ENCODE data around the gene KIAA0232. TPM values are rescaled to one million over a fixed set of nuclear protein-coding genes. Genes with fewer than 3 reads are reported as not detected.

The KIAA0232 gene
- total RNA-seq, 4 donors from 2014 or later, result 27.6 to 34.1 (median 32.7) TPM

- TF ChIP-seq EP300 (IDR thresholded peaks at IDR 0.05) (no peak), CTCF (IDR thresholded peaks at IDR 0.05) (no peak), POLR2A (IDR thresholded peaks at IDR 0.05) (no peak), POLR2AphosphoS5 (IDR thresholded peaks at IDR 0.05) (no peak)
Measured at GRCh38 chr4:6852582-6852981, 70.1 kb downstream of the KIAA0232 start.

GRCh38 chr4:6854098-6854744 lies 71.7 kb downstream of the KIAA0232 start:
- 87% methylated on average over 7 of the region's 7 CpGs for WGBS
- DNase-seq (ENCODE audit: low spot score in 2 of 2), result no peak
- Histone ChIP-seq H3K4me1 (peaks cover 3% of the 10 kb centered on the region), H3K9me3 (no peaks in the 10 kb centered on the region), H3K27ac (no peak overlapping the region), H3K4me3 (no peak overlapping the region), H3K36me3 (peaks cover 16% of the 10 kb centered on the region), H3K27me3 (no peaks in the 10 kb centered on the region)
- no peak for TF ChIP-seq POLR2A (IDR thresholded peaks at IDR 0.05)
- no peak for TF ChIP-seq EP300 (IDR thresholded peaks at IDR 0.05)
- TF ChIP-seq POLR2AphosphoS5 (IDR thresholded peaks at IDR 0.05), result no peak
- no peak for TF ChIP-seq CTCF (IDR thresholded peaks at IDR 0.05)

More at GRCh38 chr4:6852582-6852981, 70.1 kb downstream of the KIAA0232 start:
- H3K27ac ChIP-seq, result no peak overlapping the region
- WGBS, result 0% methylated on average over 1 of the region's 1 CpG
- H3K9me3 ChIP-seq, result no peaks in the 10 kb centered on the region
- peaks cover 3% of the 10 kb centered on the region for H3K4me1 ChIP-seq
- H3K4me3 ChIP-seq, result no peak overlapping the region
- no peaks in the 10 kb centered on the region for H3K27me3 ChIP-seq
- DNase-seq (ENCODE audit: low spot score in 2 of 2), result no peak
- peaks cover 24% of the 10 kb centered on the region for H3K36me3 ChIP-seq

- Histone ChIP-seq H3K36me3 (peaks cover 9% of the 10 kb centered on the region), H3K27me3 (no peaks in the 10 kb centered on the region), H3K4me1 (peaks cover 3% of the 10 kb centered on the region), H3K9me3 (no peaks in the 10 kb centered on the region), H3K27ac (no peak overlapping the region), H3K4me3 (no peak overlapping the region)
- 79% methylated on average over 11 of the region's 11 CpGs for WGBS
- TF ChIP-seq POLR2AphosphoS5 (IDR thresholded peaks at IDR 0.05) (no peak), EP300 (IDR thresholded peaks at IDR 0.05) (no peak), POLR2A (IDR thresholded peaks at IDR 0.05) (no peak), CTCF (IDR thresholded peaks at IDR 0.05) (no peak)
- no peak for DNase-seq (ENCODE audit: low spot score in 2 of 2)
Measured at GRCh38 chr4:6855692-6856297, 73.3 kb downstream of the KIAA0232 start.

GRCh38 chr4:6856391-6856790 lies 73.9 kb downstream of the KIAA0232 start:
- DNase-seq (ENCODE audit: low spot score in 2 of 2), result no peak
- no peak for TF ChIP-seq CTCF (IDR thresholded peaks at IDR 0.05)
- TF ChIP-seq POLR2A (IDR thresholded peaks at IDR 0.05), result no peak
- no peak for TF ChIP-seq POLR2AphosphoS5 (IDR thresholded peaks at IDR 0.05)
- no peak for TF ChIP-seq EP300 (IDR thresholded peaks at IDR 0.05)
- 84% methylated on average over 2 of the region's 2 CpGs for WGBS
- Histone ChIP-seq H3K27ac (no peak overlapping the region), H3K4me3 (no peak overlapping the region), H3K9me3 (no peaks in the 10 kb centered on the region), H3K4me1 (peaks cover 3% of the 10 kb centered on the region), H3K27me3 (no peaks in the 10 kb centered on the region), H3K36me3 (peaks cover 15% of the 10 kb centered on the region)

GRCh38 chr4:6857009-6857882 lies 74.7 kb downstream of the KIAA0232 start:
- H3K36me3 ChIP-seq, result peaks cover 23% of the 10 kb centered on the region
- no peaks in the 10 kb centered on the region for H3K9me3 ChIP-seq
- H3K4me1 ChIP-seq, result peaks cover 3% of the 10 kb centered on the region
- H3K4me3 ChIP-seq, result no peak overlapping the region
- no peak for DNase-seq (ENCODE audit: low spot score in 2 of 2)
- no peak overlapping the region for H3K27ac ChIP-seq
- 81% methylated on average over 6 of the region's 6 CpGs for WGBS
- no peak for TF ChIP-seq POLR2AphosphoS5 (IDR thresholded peaks at IDR 0.05)
- no peak for TF ChIP-seq EP300 (IDR thresholded peaks at IDR 0.05)
- TF ChIP-seq CTCF (IDR thresholded peaks at IDR 0.05), result no peak
- no peak for TF ChIP-seq POLR2A (IDR thresholded peaks at IDR 0.05)
- no peaks in the 10 kb centered on the region for H3K27me3 ChIP-seq

All from suprapubic skin (tissue), 4 donors.